Measurements from ENCODE around the gene NRG2.

NRG2 gene

GRCh38 chr5:140042643-140043507, at the start of gene NRG2:
Gene NRG2 (minus strand): TSS chr5:140043299.
- DNase-seq: peak in 1 of 2 experiments; percentile 25

- no peak for DNase-seq
Observed at GRCh38 chr5:140090251-140090650, 47.2 kb upstream of the NRG2 start.

DNA sequence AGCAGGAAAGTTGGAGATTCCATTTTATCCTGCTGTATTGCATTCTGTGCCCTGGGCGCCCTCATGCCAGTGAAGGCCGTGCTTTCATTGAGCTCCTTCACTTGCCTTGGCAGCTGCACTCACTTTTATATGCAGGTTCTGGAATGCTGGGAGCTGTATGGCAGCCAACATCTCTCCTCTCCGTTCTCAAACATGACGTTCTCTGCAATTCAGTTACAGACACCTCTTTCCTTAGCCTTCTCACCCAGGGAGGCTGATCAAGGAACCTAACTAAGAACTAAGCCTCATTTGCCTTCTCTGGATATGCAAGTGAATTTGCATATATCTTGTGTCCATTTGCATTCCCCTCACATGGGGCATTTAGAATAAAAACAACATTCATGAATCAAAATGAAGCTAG, 41.4 kb upstream of the NRG2 start:
- no peak for DNase-seq

GRCh38 chr5:140083650-140084049, 40.6 kb upstream of the NRG2 start:
- DNase-seq: no peak

DNA sequence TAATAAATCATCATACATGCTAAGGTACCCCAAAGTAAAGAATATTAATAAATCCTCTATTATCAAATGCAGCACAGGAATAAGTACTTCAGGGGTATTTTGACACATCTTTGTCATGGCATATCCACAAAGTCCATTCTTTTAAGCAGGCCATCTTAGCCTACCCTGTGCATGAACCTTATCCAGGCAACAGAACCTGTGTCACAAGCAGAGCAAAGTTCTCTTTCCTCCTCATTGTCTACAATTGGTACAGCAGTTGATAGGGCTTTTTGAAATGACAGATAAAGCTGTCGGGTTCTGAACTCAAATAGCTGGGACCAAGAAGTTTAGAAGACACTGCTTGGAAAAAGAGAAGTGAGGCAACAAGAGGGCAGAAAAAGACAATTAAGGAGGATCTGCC, 40.0 kb upstream of the NRG2 start:
- no peak for DNase-seq

GRCh38 chr5:140076788-140077187, 33.7 kb upstream of the NRG2 start:
- DNase-seq: no peak

DNA sequence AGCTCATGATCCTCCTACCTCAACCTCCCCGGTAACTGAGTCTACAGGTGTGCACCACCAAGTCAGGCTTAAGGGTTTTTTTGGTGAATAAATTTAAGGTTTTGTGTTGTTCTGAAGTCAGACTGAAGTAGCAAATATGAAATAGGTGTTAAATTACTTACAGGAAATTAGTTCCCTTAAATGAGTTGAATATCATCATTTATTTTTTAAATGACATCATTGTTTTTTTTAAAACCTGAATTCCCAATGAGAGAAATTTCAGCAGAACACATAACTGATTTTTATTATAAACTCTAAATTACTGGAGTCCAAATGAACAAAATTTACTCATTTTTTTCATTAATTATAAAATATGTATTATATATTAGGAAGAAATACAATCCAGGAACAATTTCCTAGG, 33.0 kb upstream of the NRG2 start:
- DNase-seq: no peak

DNA sequence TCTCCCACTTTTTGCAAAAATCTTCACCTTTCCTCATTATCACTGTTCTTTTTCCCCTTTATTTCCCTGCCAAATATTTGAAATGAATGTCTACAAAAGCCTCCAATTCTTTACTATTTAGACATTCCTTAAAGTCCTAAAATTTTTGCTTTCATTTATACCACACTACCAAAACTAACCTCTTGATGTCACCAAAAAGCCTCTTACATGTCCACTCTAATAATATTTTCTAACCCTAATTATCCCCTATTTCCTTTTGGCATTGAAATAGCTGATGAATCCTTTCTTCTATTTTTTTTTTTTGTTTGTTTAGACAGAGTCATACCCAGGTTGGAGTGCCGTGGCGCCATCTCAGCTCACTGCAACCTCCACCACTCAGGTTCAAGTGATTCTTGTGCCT, 32.3 kb upstream of the NRG2 start:
- no peak for DNase-seq

GRCh38 chr5:140073296-140073695, 30.2 kb upstream of the NRG2 start:
- DNase-seq: peak in 1 of 2 experiments; percentile 0

DNA sequence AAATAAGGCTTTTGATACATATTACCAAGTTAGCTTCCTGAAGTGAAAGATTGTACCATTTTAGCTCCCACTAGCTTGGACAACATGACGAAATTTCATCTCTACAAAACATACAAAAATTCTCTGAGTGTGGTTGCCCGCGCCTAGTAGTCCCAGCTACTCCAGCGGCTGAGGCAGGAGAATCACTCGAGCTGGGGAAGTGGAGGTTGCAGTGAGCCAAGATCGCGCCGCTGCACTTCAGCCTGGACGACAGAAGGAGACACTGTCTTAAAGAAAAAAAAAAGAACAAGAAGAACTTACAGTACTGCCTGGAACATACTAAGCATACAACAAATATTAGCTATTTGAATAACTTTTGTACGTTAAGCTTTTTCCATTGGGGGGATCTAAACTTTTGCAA, 29.7 kb upstream of the NRG2 start:
- no peak for DNase-seq

GRCh38 chr5:140060816-140061215, 17.7 kb upstream of the NRG2 start:
- DNase-seq: no peak

GRCh38 chr5:140058212-140058932, 15.3 kb upstream of the NRG2 start:
- DNase-seq: no peak

DNA sequence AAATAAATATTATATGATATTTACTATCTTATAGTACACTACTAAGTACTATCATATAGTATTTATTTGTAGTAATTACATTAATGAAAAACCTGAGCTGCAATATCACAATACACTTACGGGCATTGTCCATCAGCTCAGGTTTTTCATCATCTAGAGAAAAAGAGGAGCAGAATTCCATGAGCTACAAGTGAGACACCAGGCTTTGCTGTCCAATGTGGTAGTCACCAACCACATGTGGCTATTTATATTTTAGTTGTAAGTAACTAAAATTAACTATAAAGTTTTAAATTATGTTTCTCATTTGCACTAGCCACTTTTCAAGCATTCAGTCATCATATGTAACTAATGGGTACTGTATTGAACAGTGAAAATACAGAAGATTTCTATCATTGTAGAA, 13.8 kb upstream of the NRG2 start:
- DNase-seq: no peak

DNA sequence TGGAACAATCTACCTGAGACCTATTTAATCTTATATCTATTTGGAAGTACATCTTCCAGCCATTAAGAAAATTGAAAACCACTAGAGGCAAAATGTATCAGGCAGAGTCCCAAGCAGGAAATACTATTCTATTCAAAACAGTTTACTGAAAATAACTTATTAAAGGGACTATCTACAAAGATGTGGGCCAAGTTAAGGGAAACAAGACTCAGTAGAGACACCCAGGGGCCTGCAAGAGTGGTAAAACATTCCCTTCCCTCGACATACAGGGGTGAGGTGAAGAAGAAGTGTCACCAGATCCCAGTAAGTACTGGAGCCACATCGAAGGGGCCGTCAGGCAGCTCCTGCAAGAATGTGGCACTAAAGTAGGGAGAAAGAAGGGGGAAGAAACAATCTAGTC, 12.1 kb upstream of the NRG2 start:
- no peak for DNase-seq

DNA sequence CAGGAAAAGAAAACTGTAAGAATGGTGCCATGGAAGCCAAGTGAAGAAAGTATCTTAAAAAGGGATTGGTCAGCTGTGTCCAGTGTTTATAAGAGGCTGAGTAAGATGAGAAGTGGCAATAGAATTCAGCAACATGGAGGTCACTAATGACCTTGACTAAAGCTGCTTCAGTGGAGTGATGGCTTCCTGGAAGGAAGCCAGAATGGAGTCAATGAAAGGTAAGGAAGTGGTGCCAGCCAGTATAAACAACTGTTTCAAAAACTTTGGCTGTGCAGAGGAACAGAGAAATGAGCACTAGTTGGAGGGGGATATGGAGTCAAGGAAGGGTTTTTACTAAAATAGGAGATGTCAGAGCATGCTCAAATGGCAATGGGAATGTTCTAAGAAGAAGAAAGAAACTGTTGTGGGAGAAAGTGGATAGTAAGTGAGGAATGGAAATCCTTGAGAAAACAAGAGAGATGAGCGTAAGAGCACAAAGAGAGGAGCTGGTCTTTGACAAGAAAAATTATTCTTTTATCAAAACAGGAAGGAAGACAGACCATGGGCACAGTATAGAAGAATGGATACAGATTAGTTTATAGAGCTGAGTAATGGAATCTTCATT, 11.1 kb upstream of the NRG2 start:
- DNase-seq: no peak

GRCh38 chr5:140051950-140052349, 8.9 kb upstream of the NRG2 start:
- no peak for DNase-seq

GRCh38 chr5:140049713-140050112, 6.6 kb upstream of the NRG2 start:
- DNase-seq: no peak

DNA sequence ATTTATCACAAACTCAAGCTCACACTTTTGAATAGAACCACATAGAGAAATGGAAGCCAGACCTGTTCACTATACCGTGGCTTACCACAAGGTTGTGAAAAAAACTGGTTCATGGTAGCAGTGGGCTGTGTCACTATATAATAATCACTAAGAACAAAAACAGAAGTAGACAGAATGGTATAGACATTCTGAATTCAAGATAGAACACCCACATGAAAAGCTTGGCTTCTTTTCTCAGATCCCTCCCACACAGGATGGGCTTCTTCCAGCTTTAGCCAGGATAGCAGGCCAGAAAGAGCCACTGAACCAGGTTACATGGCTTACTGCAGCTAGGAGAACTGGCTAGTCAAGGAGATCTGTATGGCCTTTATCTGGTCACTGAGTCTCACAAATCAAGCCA, 6.1 kb upstream of the NRG2 start:
- no peak for DNase-seq

DNA sequence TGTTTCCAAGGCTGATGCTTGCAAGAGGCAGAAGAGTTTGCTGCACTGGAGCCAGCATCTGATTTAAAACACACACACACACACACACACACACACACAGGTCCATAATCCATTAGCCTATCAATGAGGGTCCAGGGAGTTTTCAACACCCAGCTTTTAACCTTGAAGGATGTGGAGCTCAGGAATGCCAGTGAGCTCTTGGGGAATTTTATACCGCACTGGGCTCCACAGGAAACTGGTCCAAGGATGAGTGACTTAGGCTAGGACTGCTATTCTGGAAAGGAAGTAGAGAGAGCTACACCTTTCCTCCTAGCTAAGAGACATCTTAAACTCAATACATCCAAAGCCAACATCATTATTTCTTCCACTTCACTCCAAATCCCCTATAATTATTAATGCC, 942 bp upstream of the NRG2 start:
- no peak for DNase-seq

- no peak for DNase-seq
Observed at GRCh38 chr5:140043508-140043872, 391 bp upstream of the NRG2 start.

DNA sequence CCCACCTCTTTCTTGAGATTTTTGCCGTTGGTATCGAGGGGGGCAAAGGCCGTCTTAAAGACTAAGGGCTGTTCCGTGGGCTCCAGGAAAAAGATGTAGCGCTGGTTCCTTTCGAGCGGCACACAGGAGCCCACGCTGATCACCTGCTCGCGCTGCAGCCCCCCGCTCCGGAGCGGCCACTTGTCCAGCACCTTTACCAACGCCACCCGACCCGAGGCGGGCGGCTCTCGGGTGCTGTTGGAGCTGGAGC, 781 bp downstream of the NRG2 start:
- no peak for DNase-seq

DNA sequence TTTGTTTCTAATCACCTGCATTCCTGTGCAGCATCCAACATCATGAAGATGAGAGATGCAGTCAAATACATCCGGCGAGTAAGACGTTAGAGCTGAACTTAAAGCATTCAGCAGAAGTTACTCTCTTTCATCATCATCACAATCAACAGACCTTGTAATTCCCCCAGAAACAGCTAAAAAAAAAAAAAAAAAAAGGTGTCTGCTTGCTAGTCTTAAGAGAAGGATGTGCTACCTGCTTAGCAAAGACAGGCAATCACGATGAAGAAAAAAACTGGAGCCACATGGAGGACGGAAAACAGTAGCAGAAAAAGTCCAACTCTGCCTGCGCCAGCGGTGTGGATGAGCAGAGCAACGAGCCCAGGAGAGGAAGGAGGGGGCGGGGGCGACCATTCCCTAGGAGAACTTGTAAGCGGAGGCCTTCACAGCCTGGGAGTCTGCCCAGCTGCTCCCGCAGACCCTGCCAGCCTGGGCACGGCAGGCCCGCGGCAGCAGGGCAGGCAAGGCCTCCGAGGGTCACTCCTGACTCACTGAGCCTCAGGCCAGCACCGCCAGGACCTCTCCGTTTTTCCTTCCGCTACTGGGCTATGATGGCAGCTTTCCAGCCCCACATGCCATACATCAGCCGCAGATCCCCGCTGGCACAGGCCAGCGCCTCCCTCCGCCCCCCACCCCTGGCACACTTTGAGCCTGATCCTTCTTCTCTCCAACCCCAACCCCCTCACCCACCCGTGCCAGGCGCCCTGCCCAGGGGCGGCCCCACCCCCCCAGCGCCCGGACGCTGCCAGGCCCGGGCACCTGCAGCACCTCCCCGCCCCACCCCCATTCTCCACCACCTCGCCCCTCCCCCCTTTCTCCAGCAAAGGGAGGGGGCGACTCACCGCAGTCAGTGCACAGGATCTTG, 1.4 kb downstream of the NRG2 start:
- DNase-seq: peak in 1 of 2 experiments; percentile 8

DNA sequence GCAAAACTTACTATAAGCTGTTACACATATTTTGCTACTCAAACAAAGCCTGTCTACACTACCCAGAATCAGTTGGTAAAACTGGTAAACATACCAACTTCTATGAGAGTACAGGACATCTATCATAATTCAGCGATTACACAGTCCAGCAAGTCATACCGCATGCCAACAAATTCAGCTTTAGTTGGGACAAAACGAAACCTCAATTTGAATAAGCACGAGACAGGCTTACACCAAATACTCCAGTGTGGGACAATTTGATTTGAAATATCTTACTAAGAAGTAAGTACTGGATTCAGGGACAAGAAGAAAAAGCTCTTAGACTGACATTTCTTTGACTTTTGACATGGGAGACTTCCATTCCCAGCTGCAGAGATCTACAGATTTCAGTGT, 2.0 kb downstream of the NRG2 start:
- DNase-seq: no peak

Data from NCI-H2081 (cell line).